ENCODE results near the gene MRPS34. TPM values are rescaled to one million over a fixed set of nuclear protein-coding genes. Genes with fewer than 3 reads are reported as not detected.
"Not testable (repeated sequence)": the region's sequence is repeated elsewhere in the genome, so short reads cannot be mapped to it uniquely, and the experiment has no call there.

Gene MRPS34
- total RNA-seq, 1 donor from 2014 or later, result 48.1 TPM

GRCh38 chr16:1757714-1758461 is 15.0 kb downstream of the MRPS34 start:
- DNase-seq (ENCODE audit: low read depth in 2 of 2), result no peak

GRCh38 chr16:1754204-1754603 is 18.7 kb downstream of the MRPS34 start:
- no peak for DNase-seq (ENCODE audit: low read depth in 2 of 2)

GRCh38 chr16:1752853-1753252 is 20.1 kb downstream of the MRPS34 start:
- no peak for DNase-seq (ENCODE audit: low read depth in 2 of 2)

GRCh38 chr16:1751946-1752345 is 21.0 kb downstream of the MRPS34 start:
- DNase-seq (ENCODE audit: low read depth in 2 of 2), result no peak

- no peak for DNase-seq (ENCODE audit: low read depth in 2 of 2)
Observed at GRCh38 chr16:1749152-1750117, 23.5 kb downstream of the MRPS34 start.

GRCh38 chr16:1747934-1748333 is 25.0 kb downstream of the MRPS34 start:
- no peak for DNase-seq (ENCODE audit: low read depth in 2 of 2)

- DNase-seq (ENCODE audit: low read depth in 2 of 2), result no peak
Observed at GRCh38 chr16:1746693-1747195, 26.2 kb downstream of the MRPS34 start.

- no peak for DNase-seq (ENCODE audit: low read depth in 2 of 2)
Observed at GRCh38 chr16:1745900-1746692, 26.8 kb downstream of the MRPS34 start.

- no peak for DNase-seq (ENCODE audit: low read depth in 2 of 2)
Observed at GRCh38 chr16:1745181-1745899, 27.6 kb downstream of the MRPS34 start.

GRCh38 chr16:1744338-1744840 is 28.5 kb downstream of the MRPS34 start:
- no peak for DNase-seq (ENCODE audit: low read depth in 2 of 2)

- no peak for DNase-seq (ENCODE audit: low read depth in 2 of 2)
Observed at GRCh38 chr16:1743376-1744337, 29.3 kb downstream of the MRPS34 start.

GRCh38 chr16:1741553-1742165 is 31.3 kb downstream of the MRPS34 start:
- no peak for DNase-seq (ENCODE audit: low read depth in 2 of 2)

GRCh38 chr16:1740781-1741490 is 32.0 kb downstream of the MRPS34 start:
- DNase-seq (ENCODE audit: low read depth in 2 of 2), result no peak

GRCh38 chr16:1740234-1740633 is 32.7 kb downstream of the MRPS34 start:
- no peak for DNase-seq (ENCODE audit: low read depth in 2 of 2)

- DNase-seq (ENCODE audit: low read depth in 2 of 2), result no peak
Observed at GRCh38 chr16:1734816-1735215, 38.1 kb downstream of the MRPS34 start.

GRCh38 chr16:1734123-1734522 is 38.8 kb downstream of the MRPS34 start:
- DNase-seq (ENCODE audit: low read depth in 2 of 2), result no peak

- DNase-seq (ENCODE audit: low read depth in 2 of 2), result not testable (repeated sequence)
Observed at GRCh38 chr16:1732551-1732987, 40.4 kb downstream of the MRPS34 start.

- DNase-seq (ENCODE audit: low read depth in 2 of 2), result no peak
Observed at GRCh38 chr16:1732071-1732470, 40.9 kb downstream of the MRPS34 start.
